HG03354 (cell line): Measurements from ENCODE around the gene CDK19.

ENCODE experiments used
- ATAC-seq: cut with Tn5 transposase; IDR thresholded peaks from one replicate; pipeline ENCODE4 v1.9.1; 2021; ENCODE audit warnings: mild to moderate bottlenecking; ENCODE audit not compliant: unreplicated experiment, poor library complexity, severe bottlenecking

CDK19 gene

GRCh38 chr6:110671447-110671846, 143.8 kb downstream of the CDK19 start:
- no peak for ATAC-seq

GRCh38 chr6:110665600-110665999, 149.7 kb downstream of the CDK19 start:
- no peak for ATAC-seq

- no peak for ATAC-seq
Measured at GRCh38 chr6:110664933-110665332, 150.3 kb downstream of the CDK19 start.

GRCh38 chr6:110662490-110663211, 152.6 kb downstream of the CDK19 start:
- ATAC-seq, result no peak

GRCh38 chr6:110661414-110661813, 153.9 kb downstream of the CDK19 start:
- no peak for ATAC-seq

- ATAC-seq, result no peak
Measured at GRCh38 chr6:110660066-110660655, 155.1 kb downstream of the CDK19 start.

GRCh38 chr6:110658631-110659211, 156.5 kb downstream of the CDK19 start:
- ATAC-seq, result no peak

GRCh38 chr6:110656492-110656891, 158.8 kb downstream of the CDK19 start:
- no peak for ATAC-seq

GRCh38 chr6:110655821-110656220, 159.4 kb downstream of the CDK19 start:
- ATAC-seq, result no peak

- no peak for ATAC-seq
Measured at GRCh38 chr6:110654096-110654820, 161.0 kb downstream of the CDK19 start.

GRCh38 chr6:110653381-110653780, 161.9 kb downstream of the CDK19 start:
- no peak for ATAC-seq

- ATAC-seq, result no peak
Measured at GRCh38 chr6:110652520-110652919, 162.7 kb downstream of the CDK19 start.

- no peak for ATAC-seq
Measured at GRCh38 chr6:110650755-110651154, 164.5 kb downstream of the CDK19 start.

- ATAC-seq, result no peak
Measured at GRCh38 chr6:110649704-110650103, 165.6 kb downstream of the CDK19 start.

- ATAC-seq, result no peak
Measured at GRCh38 chr6:110646951-110647910, 168.0 kb downstream of the CDK19 start.

GRCh38 chr6:110646419-110646698, 168.9 kb downstream of the CDK19 start:
- no peak for ATAC-seq

- ATAC-seq, result no peak
Measured at GRCh38 chr6:110645685-110646418, 169.4 kb downstream of the CDK19 start.

GRCh38 chr6:110643175-110643574, 172.1 kb downstream of the CDK19 start:
- ATAC-seq, result no peak

GRCh38 chr6:110642711-110643110, 172.6 kb downstream of the CDK19 start:
- ATAC-seq, result no peak
